CD4-positive, alpha-beta T cell treated with Interferon alpha-2 for 1 hour (primary cell): ENCODE data around the gene NXNL1.

Source experiments
- DNase-seq, 2 donors: peaks; one replicate each; pipeline ENCODE4 v3.0.0-alpha.2; 2020 to 2022

NXNL1 gene

GRCh38 chr19:17455308-17456123, 5.2 kb downstream of the NXNL1 start:
- DNase-seq = no peak

GRCh38 chr19:17454576-17455071, 6.1 kb downstream of the NXNL1 start:
- no peak for DNase-seq

- DNase-seq = no peak
These were observed 8.9 kb downstream of the NXNL1 start for GRCh38 chr19:17451820-17452219.

- no peak for DNase-seq
These were observed 10.3 kb downstream of the NXNL1 start for GRCh38 chr19:17450264-17451075.

- peak; percentile 47 to 66 for DNase-seq
These were observed 12.4 kb downstream of the NXNL1 start, which contains the start of gene TMEM221 for GRCh38 chr19:17448131-17448967. Gene TMEM221 (minus strand): TSS chr19:17448668. CDS start chr19:17448462, 206 bp downstream.

- DNase-seq = no peak
These were observed 13.0 kb downstream of the NXNL1 start for GRCh38 chr19:17447704-17448130.

GRCh38 chr19:17445526-17446165, 15.1 kb downstream of the NXNL1 start:
- no peak for DNase-seq

GRCh38 chr19:17441241-17442021, 19.3 kb downstream of the NXNL1 start:
- peak in 1 of 2 donors; percentile 24 for DNase-seq

GRCh38 chr19:17436874-17437267, 23.9 kb downstream of the NXNL1 start:
- no peak for DNase-seq

GRCh38 chr19:17436094-17436873, 24.4 kb downstream of the NXNL1 start:
- no peak for DNase-seq

- no peak for DNase-seq
These were observed 25.5 kb downstream of the NXNL1 start for GRCh38 chr19:17435218-17435617.

- DNase-seq = no peak
These were observed 29.3 kb downstream of the NXNL1 start for GRCh38 chr19:17431417-17431816.

GRCh38 chr19:17429641-17430113, 31.0 kb downstream of the NXNL1 start:
- no peak for DNase-seq

- peak in 1 of 2 donors; percentile 35 for DNase-seq
These were observed 35.9 kb downstream of the NXNL1 start for GRCh38 chr19:17424743-17425365.

GRCh38 chr19:17423429-17424208, 37.1 kb downstream of the NXNL1 start:
- no peak for DNase-seq

GRCh38 chr19:17421942-17422341, 38.8 kb downstream of the NXNL1 start:
- no peak for DNase-seq

GRCh38 chr19:17420475-17420924, 40.2 kb downstream of the NXNL1 start:
- DNase-seq = peak in 1 of 2 donors; percentile 37

GRCh38 chr19:17419621-17420474, 40.9 kb downstream of the NXNL1 start, which contains the start of gene MVB12A:
Gene MVB12A (plus strand): TSS chr19:17420047. CDS start chr19:17420136, 89 bp downstream.
- peak; percentile 98 for DNase-seq
